GM12878 (cell line): Measurements from ENCODE around the gene DSE. TPM values are rescaled to one million over a fixed set of nuclear protein-coding genes. Genes with fewer than 3 reads are reported as not detected.

Experiments
- ATAC-seq: fragments of 200-7000 bp; cut with Tn5 transposase; 3 replicates; pipeline ENCODE4 v1.9.1; 2020; ENCODE audit warnings: mild to moderate bottlenecking, moderate library complexity
- BruUV-seq: library from RNA; stranded (reverse); fragments of 400-500 nt; replicated peaks from 2 replicates; lab custom pipeline; 2021; lab: Mats Ljungman, UMichigan
- CTCF ChIA-PET: fragments of 300-600 bp; sonication (Branson Sonifier 250); formaldehyde crosslinking; extraction: SDS; loops from one replicate; lab custom pipeline; 2021; ENCODE audit warnings: inconsistent platforms; lab: Yijun Ruan, JAX
- POLR2A ChIA-PET: fragments of 350-600 bp; formaldehyde crosslinking; extraction: SDS; loops from one replicate; lab custom pipeline; 2021; ENCODE audit warnings: inconsistent platforms; lab: Charles Lee
- RAD21 ChIA-PET: fragments of 300-600 bp; sonication (Branson Sonifier 250); formaldehyde crosslinking; loops from one replicate; lab custom pipeline; 2023; ENCODE audit warnings: antibody characterized with exemption; ENCODE audit not compliant: unreplicated experiment; lab: Charles Lee
- SMC1A ChIA-PET: fragments of 300-600 bp; sonication (Branson Sonifier 250); formaldehyde crosslinking; loops from one replicate; lab custom pipeline; 2023; ENCODE audit not compliant: unreplicated experiment, uncharacterized antibody; lab: Charles Lee
- DNase-seq: peaks from one replicate; pipeline ENCODE4 v3.0.0-alpha.2; 2011; ENCODE audit warnings: low read depth, low spot score
- FAIRE-seq: peaks from 3 replicates; lab custom pipeline; 2011; peaks lifted over from hg19 to GRCh38; lab: Jason Lieb, UNC
- H2AFZ ChIP-seq: 2 replicates; pipeline ENCODE4 v1.6.0; 2011; ENCODE audit warnings: low read depth, low read length, control low read depth; ENCODE audit not compliant: control insufficient read depth
- H3K27ac ChIP-seq: 2 replicates; pipeline ENCODE4 v1.5.1; 2011; ENCODE audit warnings: control low read depth; ENCODE audit not compliant: control insufficient read depth, insufficient read depth
- H3K27me3 ChIP-seq, 2 experiments: replicated peaks in 1 of 2; 2 replicates each; pipeline versions ENCODE4 v1.6.0 to v1.6.1; 2011; ENCODE audit warnings: low read length in 1 of 2; ENCODE audit not compliant: control insufficient read depth in 2 of 2, insufficient read depth in 2 of 2
- H3K36me3 ChIP-seq, 2 experiments: 2 replicates each; pipeline ENCODE4 v1.5.1; 2011; ENCODE audit warnings: low read length in 1 of 2; ENCODE audit not compliant: control insufficient read depth in 2 of 2, insufficient read depth in 2 of 2
- H3K4me1 ChIP-seq: 2 replicates; pipeline ENCODE4 v1.6.1; 2011; ENCODE audit warnings: mild to moderate bottlenecking, low read length, moderate library complexity, mixed read lengths; ENCODE audit not compliant: control insufficient read depth, insufficient read depth
- H3K4me2 ChIP-seq: 2 replicates; pipeline ENCODE4 v1.6.0; 2011; ENCODE audit warnings: control low read depth; ENCODE audit not compliant: control insufficient read depth, insufficient read depth
- H3K4me3 ChIP-seq: fragments of 200-600 bp; sonication (generic); 2 replicates; pipeline ENCODE4 v1.5.1; 2016
- H3K79me2 ChIP-seq: 2 replicates; pipeline ENCODE4 v1.6.0; 2011; ENCODE audit warnings: low read length; ENCODE audit not compliant: control insufficient read depth, insufficient read depth
- H3K9ac ChIP-seq: 2 replicates; pipeline ENCODE4 v1.8.0; 2011; ENCODE audit warnings: low read length, control low read depth, mixed read lengths; ENCODE audit not compliant: control insufficient read depth, insufficient read depth
- H3K9me3 ChIP-seq: replicated peaks from 3 replicates; pipeline ENCODE4 v1.5.1; 2011; ENCODE audit warnings: mild to moderate bottlenecking, low read length; ENCODE audit not compliant: control insufficient read depth, insufficient read depth
- H4K20me1 ChIP-seq: 2 replicates; pipeline ENCODE4 v1.6.0; 2011; ENCODE audit not compliant: control insufficient read depth, insufficient read depth
- ASH2L ChIP-seq: fragments of 300-600, 200-600 bp; sonication (generic); IDR thresholded peaks from 2 replicates; pipeline ENCODE4 v1.6.1; 2017; ENCODE audit warnings: low read depth, mild to moderate bottlenecking, borderline replicate concordance
- CHD4 ChIP-seq: fragments of 200-600 bp; sonication (generic); IDR thresholded peaks from 2 replicates; pipeline ENCODE4 v1.6.1; 2016; ENCODE audit warnings: mild to moderate bottlenecking
- E4F1 ChIP-seq: fragments of 450-650 bp; IDR thresholded peaks from 2 replicates; pipeline ENCODE4 v1.6.1; 2018; ENCODE audit warnings: borderline replicate concordance, mild to moderate bottlenecking; ENCODE audit not compliant: partially characterized antibody
- IRF4 ChIP-seq: IDR thresholded peaks from 2 replicates; pipeline ENCODE4 v1.6.1; 2011; ENCODE audit warnings: low read depth, low read length
- POLR2AphosphoS2 ChIP-seq: IDR thresholded peaks from 2 replicates; pipeline ENCODE4 v1.6.1; 2011; ENCODE audit warnings: low read depth, mild to moderate bottlenecking, low read length, improper control_type of control experiment, moderate library complexity
- RUNX3 ChIP-seq: IDR thresholded peaks from 2 replicates; pipeline ENCODE4 v1.6.1; 2012; ENCODE audit warnings: low read length, inconsistent platforms
- SIX5 ChIP-seq: IDR thresholded peaks from 2 replicates; pipeline ENCODE4 v1.6.1; 2011; ENCODE audit warnings: mild to moderate bottlenecking, low read depth, low read length, moderate library complexity; ENCODE audit not compliant: severe bottlenecking
- YBX1 ChIP-seq: fragments of 450-650 bp; IDR thresholded peaks from 2 replicates; pipeline ENCODE4 v1.6.1; 2016; ENCODE audit warnings: antibody characterized with exemption
- ZBTB4 ChIP-seq: fragments of 450-650 bp; formaldehyde crosslinking; IDR thresholded peaks from 2 replicates; pipeline ENCODE4 v1.4.0; 2022; ENCODE audit warnings: mild to moderate bottlenecking, moderate library complexity
- WGBS: methylation state at CpG from one replicate; pipeline ENCODE4 v1.1.6; 2016; ENCODE audit warnings: low lambda C conversion rate; ENCODE audit not compliant: insufficient replicate concordance, insufficient coverage; ENCODE audit errors: missing lambda C conversion rate; 5-methylcytosine and 5-hydroxymethylcytosine counted together
- in situ Hi-C: fragments of 300-500 bp; cut with MboI; formaldehyde crosslinking; loops from 9 replicates; pipeline ENCODE4 v1.14.3; 2018; ENCODE audit warnings: mixed read lengths
- intact Hi-C: fragments of 100-400 bp; cut with micrococcal nuclease; formaldehyde crosslinking; loops from one replicate; pipeline ENCODE4 v1.14.2; 2022; ENCODE audit not compliant: unreplicated experiment
- polyA plus RNA-seq, 11 experiments: library from polyadenylated mRNA; depleted of rRNA in 4 of 11; unstranded in 6 of 11; stranded (reverse) in 5 of 11; fragments of >200 nt; fragmentation: Nextera tagmentation in 4 of 11; fragmentation: Illumina TruSeq in 1 of 11; extraction: Ambion mirVana in 4 of 11; extraction: Trizol in 1 of 11; gene quantifications; 1 replicate in 1 of 11; 2 replicates in 10 of 11; pipeline versions ENCODE4 v1.2.1 to v1.2.3, GENCODE V29; 2011 to 2016; ENCODE audit warnings: inconsistent platforms in 2 of 11, missing spikeins in 2 of 11, low read depth in 1 of 11
- total RNA-seq, 4 experiments: library from RNA; depleted of rRNA in 3 of 4; stranded (reverse); fragments of >200 nt in 3 of 4; fragmentation: Illumina TruSeq in 1 of 4; extraction: Trizol in 1 of 4; gene quantifications; 2 replicates each; pipeline versions ENCODE4 v1.2.1 to v1.2.3, GENCODE V29; 2013 to 2021

The DSE gene
- total and polyA plus RNA-seq, 10 of the 15 experiments (the other 5 are each of a cell fraction or from before 2014, with no cell fraction given) = 12.6 to 76.4 (median 43.0) TPM

- Histone ChIP-seq H3K36me3 (no peaks in the 10 kb centered on the region), H2AFZ (no peak overlapping the region), H3K9me3 (no peaks in the 10 kb centered on the region), H3K27ac (no peak overlapping the region), H3K4me1 (peaks cover 17% of the 10 kb centered on the region), H3K27me3 (no peaks in the 10 kb centered on the region; a peak in 2 of 4 replicates), H4K20me1 (no peaks in the 10 kb centered on the region), H3K9ac (no peak overlapping the region), H3K79me2 (no peaks in the 10 kb centered on the region), H3K4me2 (no peak overlapping the region), H3K4me3 (no peak overlapping the region)
- FAIRE-seq = no peak
- POLR2A ChIA-PET = interaction anchor here (0.7 kb wide), 1 partner anchor 156 kb away, joined by 5 read pairs; no protein-coding TSS in a partner anchor
- RAD21 ChIA-PET = no interaction called here
- SMC1A ChIA-PET = no interaction called here
- TF ChIP-seq RUNX3 (no peak), ASH2L (no peak), YBX1 (no peak), ZBTB4 (CRISPR knock-in tag) (no peak), POLR2AphosphoS2 (no peak), CHD4 (no peak), E4F1 (no peak), SIX5 (no peak), IRF4 (no peak)
- in situ Hi-C loops (no loop called here), intact Hi-C loops (no loop called here)
- 100% methylated on average over 1 of the region's 1 CpG for WGBS
- DNase-seq = no peak
- no TSS peak for BruUV-seq
- ATAC-seq = no peak
- CTCF ChIA-PET = interaction anchor here (1.0 kb wide), 1 partner anchor 179 kb away, joined by 3 read pairs; no protein-coding TSS in a partner anchor
These were observed 96.3 kb downstream of the DSE start for GRCh38 chr6:116467096-116467495.
